ENCODE data around the gene SYNE1.

The SYNE1 gene

DNA sequence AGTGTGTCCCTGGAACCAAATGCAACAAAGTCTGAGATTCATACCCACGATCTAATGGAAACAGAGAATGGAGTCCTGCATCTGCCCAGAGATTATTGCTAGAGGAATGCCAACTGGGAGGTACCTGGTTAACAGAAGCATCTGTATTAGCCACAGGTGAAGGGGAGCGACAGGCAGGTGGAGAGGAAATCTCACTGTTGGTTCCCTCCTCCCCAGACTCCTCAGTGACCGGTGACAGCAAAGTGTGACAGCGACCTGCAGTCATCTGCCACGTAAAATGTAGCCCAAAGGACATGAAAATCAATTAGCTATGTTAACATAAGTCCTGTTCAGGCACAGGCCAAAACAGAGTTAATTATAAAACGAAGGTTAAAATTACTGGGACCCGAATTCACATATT lies 336.6 kb downstream of the SYNE1 start:
- no peak for DNase-seq (ENCODE audit: low read depth, low spot score)
- ChIA-PET CTCF (interaction anchor here (1.3 to 3.4 kb wide), 8 partner anchors 8 to 371 kb away, joined by 3 to 22 read pairs (median 5); no protein-coding TSS in a partner anchor), POLR2A (no interaction called here)
- H3K4me3 ChIP-seq (ENCODE audit: low read depth, low read length): no peak overlapping the region
- TF ChIP-seq, protein P1, sequence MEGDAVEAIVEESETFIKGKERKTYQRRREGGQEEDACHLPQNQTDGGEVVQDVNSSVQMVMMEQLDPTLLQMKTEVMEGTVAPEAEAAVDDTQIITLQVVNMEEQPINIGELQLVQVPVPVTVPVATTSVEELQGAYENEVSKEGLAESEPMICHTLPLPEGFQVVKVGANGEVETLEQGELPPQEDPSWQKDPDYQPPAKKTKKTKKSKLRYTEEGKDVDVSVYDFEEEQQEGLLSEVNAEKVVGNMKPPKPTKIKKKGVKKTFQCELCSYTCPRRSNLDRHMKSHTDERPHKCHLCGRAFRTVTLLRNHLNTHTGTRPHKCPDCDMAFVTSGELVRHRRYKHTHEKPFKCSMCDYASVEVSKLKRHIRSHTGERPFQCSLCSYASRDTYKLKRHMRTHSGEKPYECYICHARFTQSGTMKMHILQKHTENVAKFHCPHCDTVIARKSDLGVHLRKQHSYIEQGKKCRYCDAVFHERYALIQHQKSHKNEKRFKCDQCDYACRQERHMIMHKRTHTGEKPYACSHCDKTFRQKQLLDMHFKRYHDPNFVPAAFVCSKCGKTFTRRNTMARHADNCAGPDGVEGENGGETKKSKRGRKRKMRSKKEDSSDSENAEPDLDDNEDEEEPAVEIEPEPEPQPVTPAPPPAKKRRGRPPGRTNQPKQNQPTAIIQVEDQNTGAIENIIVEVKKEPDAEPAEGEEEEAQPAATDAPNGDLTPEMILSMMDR (IDR thresholded peaks at IDR 0.05; ENCODE audit: insufficient read depth, low read length, missing control alignments): no peak

DNA sequence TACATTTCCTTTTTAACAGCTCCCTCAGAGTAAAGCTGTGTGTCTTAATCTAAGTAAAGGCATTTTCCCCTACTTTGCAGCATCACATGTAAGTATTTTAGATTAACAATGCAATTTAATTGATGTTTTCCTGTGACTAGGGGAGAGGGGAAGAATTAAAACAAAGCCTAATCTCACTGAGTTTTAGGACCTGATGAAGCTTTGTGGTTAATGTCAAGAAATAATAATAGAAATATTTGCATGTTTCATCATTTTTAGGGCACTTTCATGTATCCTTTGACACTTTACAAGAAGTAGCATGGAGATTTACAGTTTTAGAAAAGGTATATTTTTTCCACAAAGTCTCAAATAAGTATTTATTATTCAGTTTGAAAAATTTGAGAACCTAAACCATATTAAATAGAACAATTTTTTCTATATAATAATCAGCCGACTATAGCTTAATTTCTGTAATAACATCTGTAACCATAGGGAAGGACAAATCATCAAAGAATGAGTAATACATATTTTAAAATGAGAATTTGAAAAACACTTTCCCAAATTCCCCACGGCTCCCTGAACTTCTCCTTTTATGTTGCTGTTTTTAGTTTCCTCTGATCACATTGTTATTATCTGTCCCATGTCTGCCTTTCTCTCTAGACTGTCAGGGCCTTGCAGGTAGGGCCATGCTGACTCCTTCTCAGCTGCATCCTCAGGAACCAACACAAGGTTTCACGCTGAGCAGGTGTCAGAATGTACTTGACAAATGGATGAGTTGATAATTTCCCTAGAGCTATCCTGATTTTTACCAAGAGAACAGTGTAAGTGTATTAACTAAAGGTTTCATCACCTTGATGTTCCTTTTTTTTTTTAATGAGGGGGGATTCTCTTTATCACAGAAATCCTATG lies 338.1 kb downstream of the SYNE1 start:
- TF ChIP-seq, protein P1 (IDR thresholded peaks at IDR 0.05; ENCODE audit: insufficient read depth, low read length, missing control alignments): no peak
- H3K4me3 ChIP-seq (ENCODE audit: low read depth, low read length): no peak overlapping the region
- ChIA-PET POLR2A (no interaction called here), CTCF (interaction anchor here (0.6 to 3.4 kb wide), 7 partner anchors 10 to 54 kb away, joined by 3 to 22 read pairs (median 4); no protein-coding TSS in a partner anchor)
- DNase-seq (ENCODE audit: low read depth, low spot score): no peak

DNA sequence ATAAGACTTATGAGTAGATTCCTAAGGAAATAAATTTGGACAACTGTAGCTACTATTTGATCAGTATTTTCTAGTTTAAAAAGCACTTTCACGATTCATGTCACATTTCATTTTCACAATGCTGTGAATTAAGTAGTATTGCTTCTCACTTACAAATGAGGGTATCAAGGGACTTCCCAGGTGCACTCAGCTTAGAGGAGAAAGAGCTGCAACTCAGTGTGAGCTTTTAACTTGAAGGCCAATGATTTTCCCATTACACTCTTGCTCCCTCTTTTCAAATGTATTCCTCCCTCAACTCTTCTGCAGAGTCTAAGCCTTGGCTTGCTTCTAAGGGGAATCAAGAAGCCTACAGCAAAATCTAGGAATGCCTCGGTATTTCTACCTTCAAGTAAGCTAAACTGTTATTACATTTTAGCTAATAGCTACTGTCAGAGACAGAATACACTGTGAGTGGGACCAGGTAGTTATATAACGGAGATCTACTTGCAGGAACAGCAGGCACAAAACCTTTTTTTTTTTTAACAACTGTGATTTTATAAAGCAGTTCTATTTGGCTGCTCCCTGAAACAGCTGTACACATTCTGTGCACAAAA lies 339.0 kb downstream of the SYNE1 start:
- ChIA-PET CTCF (interaction anchor here (1.3 to 2.3 kb wide), 4 partner anchors 9 to 30 kb away, joined by 4 to 7 read pairs (median 5); no protein-coding TSS in a partner anchor), POLR2A (interaction anchor here (0.6 kb wide), 1 partner anchor 18 kb away, joined by 9 read pairs; no protein-coding TSS in a partner anchor)
- no peak overlapping the region for H3K4me3 ChIP-seq (ENCODE audit: low read depth, low read length)
- DNase-seq (ENCODE audit: low read depth, low spot score): no peak
- TF ChIP-seq, protein P1 (IDR thresholded peaks at IDR 0.05; ENCODE audit: insufficient read depth, low read length, missing control alignments): no peak

DNA sequence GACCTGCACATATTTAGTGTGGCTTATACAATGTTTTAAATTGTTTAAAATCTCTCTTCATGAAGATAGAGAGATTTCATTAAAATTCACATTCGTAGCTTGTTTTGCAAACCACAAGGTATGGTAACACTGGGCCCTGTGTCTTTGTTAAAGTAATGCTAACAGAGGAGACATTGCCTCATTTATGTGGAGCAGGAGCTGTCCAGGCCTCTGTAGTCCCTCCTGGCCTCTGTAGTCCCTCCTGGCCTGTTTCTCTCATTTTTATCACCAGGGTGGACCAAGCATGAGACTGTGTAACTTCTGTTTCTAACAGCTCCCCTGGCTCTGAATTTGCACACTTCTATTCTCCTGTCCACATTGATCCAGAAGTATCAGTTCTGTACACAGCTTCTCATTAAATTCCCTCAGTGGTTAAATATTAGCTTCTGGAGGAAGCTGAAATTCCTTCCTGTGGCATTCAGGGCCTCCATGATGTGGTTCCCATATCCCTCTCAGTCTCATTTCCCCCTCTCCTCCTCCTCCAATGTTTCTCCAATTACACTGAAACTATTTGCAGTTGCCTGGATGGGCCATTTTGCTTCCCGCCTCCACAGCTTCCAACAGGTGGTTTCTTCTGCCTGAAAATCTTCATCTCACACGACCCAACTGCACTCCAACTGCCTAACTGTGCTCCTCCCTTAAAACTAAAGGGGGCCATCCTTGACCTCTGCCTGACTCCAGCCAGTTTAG lies 340.4 kb downstream of the SYNE1 start:
- TF ChIP-seq, protein P1 (IDR thresholded peaks at IDR 0.05; ENCODE audit: insufficient read depth, low read length, missing control alignments): no peak
- CTCF ChIA-PET: interaction anchor here (1.1 to 1.7 kb wide), 3 partner anchors 8 to 19 kb away, joined by 4 to 5 read pairs (median 4); no protein-coding TSS in a partner anchor

DNA sequence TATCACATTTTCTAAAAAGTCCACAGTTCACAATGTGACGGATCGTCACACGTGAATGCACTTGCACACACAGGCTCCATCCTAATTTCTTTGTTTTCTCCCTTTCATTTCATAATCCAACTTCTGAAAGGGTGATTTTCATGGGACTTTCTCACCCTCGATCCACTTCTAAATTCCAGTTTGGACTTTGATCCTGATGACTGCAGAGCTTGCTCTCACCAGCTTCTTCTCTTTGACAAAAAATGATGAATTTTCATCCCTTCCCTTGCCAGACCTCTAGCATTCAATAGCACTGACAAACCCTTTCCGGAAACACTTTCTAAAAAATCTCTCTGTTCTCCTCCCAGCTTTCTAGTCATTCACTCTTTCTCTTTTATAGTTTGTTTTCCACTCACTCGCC lies 341.2 kb downstream of the SYNE1 start:
- ChIA-PET CTCF (interaction anchor here (0.6 to 1.7 kb wide), 3 partner anchors 20 to 1482 kb away, joined by 3 to 5 read pairs (median 3); no protein-coding TSS in a partner anchor), POLR2A (no interaction called here)
- TF ChIP-seq, protein P1 (IDR thresholded peaks at IDR 0.05; ENCODE audit: insufficient read depth, low read length, missing control alignments): no peak
- no peak for DNase-seq (ENCODE audit: low read depth, low spot score)
- H3K4me3 ChIP-seq (ENCODE audit: low read depth, low read length): no peak overlapping the region

More for the DNA sequence above, 340.4 kb downstream of the SYNE1 start:
- DNase-seq (ENCODE audit: low read depth, low spot score): no peak
- POLR2A ChIA-PET: no interaction called here
- H3K4me3 ChIP-seq (ENCODE audit: low read depth, low read length): no peak overlapping the region
